Activated T-cell treated with anti-CD3 and anti-CD28 coated beads for 24 hours (primary cell): ENCODE data around the gene MEGF10.
"Not testable (repeated sequence)": the region's sequence is repeated elsewhere in the genome, so short reads cannot be mapped to it uniquely, and the experiment has no call there.

Experiments
- DNase-seq: peaks from one replicate; pipeline ENCODE4 v3.0.0-alpha.2; 2020; ENCODE audit warnings: low read depth

MEGF10 gene

GRCh38 chr5:127290019-127290945 is at the start of gene MEGF10:
MEGF10 (plus strand) TSS chr5:127290796; CDS start chr5:127331309, 40,513 bp downstream.
- no peak for DNase-seq

GRCh38 chr5:127243011-127243410 is 47.6 kb upstream of the MEGF10 start:
- DNase-seq: no peak

- no peak for DNase-seq
These were observed 35.8 kb upstream of the MEGF10 start for GRCh38 chr5:127254729-127255284.

- DNase-seq: no peak
These were observed 33.6 kb upstream of the MEGF10 start for GRCh38 chr5:127256886-127257597.

- DNase-seq: no peak
These were observed 29.9 kb upstream of the MEGF10 start for GRCh38 chr5:127260686-127261085.

- DNase-seq: not testable (repeated sequence)
These were observed 25.1 kb upstream of the MEGF10 start for GRCh38 chr5:127265473-127265872.

- DNase-seq: not testable (repeated sequence)
These were observed 22.3 kb upstream of the MEGF10 start for GRCh38 chr5:127268342-127268741.

- DNase-seq: not testable (repeated sequence)
These were observed 19.9 kb upstream of the MEGF10 start for GRCh38 chr5:127270713-127271112.

GRCh38 chr5:127275641-127276193 is 14.9 kb upstream of the MEGF10 start:
- DNase-seq: no peak

GRCh38 chr5:127280491-127281220 is 9.9 kb upstream of the MEGF10 start:
- DNase-seq: no peak

- no peak for DNase-seq
These were observed 9.0 kb upstream of the MEGF10 start for GRCh38 chr5:127281609-127282008.

- no peak for DNase-seq
These were observed 1.9 kb upstream of the MEGF10 start for GRCh38 chr5:127288676-127289075.

- no peak for DNase-seq
These were observed 524 bp downstream of the MEGF10 start for GRCh38 chr5:127290946-127291693.

GRCh38 chr5:127292030-127292735 is 1.6 kb downstream of the MEGF10 start:
- no peak for DNase-seq

GRCh38 chr5:127293373-127293772 is 2.8 kb downstream of the MEGF10 start:
- no peak for DNase-seq

GRCh38 chr5:127294829-127295228 is 4.2 kb downstream of the MEGF10 start:
- no peak for DNase-seq

- DNase-seq: no peak
These were observed 4.9 kb downstream of the MEGF10 start for GRCh38 chr5:127295454-127295853.

GRCh38 chr5:127296321-127296720 is 5.7 kb downstream of the MEGF10 start:
- DNase-seq: no peak

GRCh38 chr5:127296894-127297293 is 6.3 kb downstream of the MEGF10 start:
- DNase-seq: not testable (repeated sequence)

- DNase-seq: no peak
These were observed 6.9 kb downstream of the MEGF10 start for GRCh38 chr5:127297348-127298035.
